Lung (tissue), 12 donors: ENCODE results near the gene CSF1R. TPM values are rescaled to one million over a fixed set of nuclear protein-coding genes. Genes with fewer than 3 reads are reported as not detected.
"Not testable (repeated sequence)": the region's sequence is repeated elsewhere in the genome, so short reads cannot be mapped to it uniquely, and the experiment has no call there.

ENCODE experiments used
- ATAC-seq: fragments of 200-7000 bp; cut with Tn5 transposase; one replicate; pipeline ENCODE4 v1.9.1; 2020; ENCODE audit warnings: moderate number of reproducible peaks; ENCODE audit not compliant: insufficient read depth, low FRiP score
- DNase-seq, 3 donors: peaks; one replicate each; pipeline ENCODE4 v3.0.0-alpha.2; 2013 to 2017
- H3K27ac ChIP-seq, 2 donors: one replicate each; pipeline ENCODE4 v1.5.1; 2013; ENCODE audit warnings: mild to moderate bottlenecking in 2 of 2, moderate library complexity in 2 of 2, control low read depth in 1 of 2, inconsistent platforms in 1 of 2, low read depth in 1 of 2, low read length in 1 of 2
- H3K27me3 ChIP-seq, 3 donors: one replicate each; pipeline ENCODE4 v1.5.1; 2013; ENCODE audit warnings: low read length in 2 of 3; ENCODE audit not compliant: control insufficient read depth in 3 of 3, insufficient read depth in 3 of 3
- H3K36me3 ChIP-seq, 4 donors: one replicate each; pipeline ENCODE4 v1.5.1; 2013; ENCODE audit warnings: low read length in 4 of 4, mild to moderate bottlenecking in 1 of 4, moderate library complexity in 1 of 4; ENCODE audit not compliant: control insufficient read depth in 4 of 4, insufficient read depth in 4 of 4
- H3K4me1 ChIP-seq, 5 donors: one replicate each; pipeline ENCODE4 v1.5.1; 2013; ENCODE audit warnings: low read length in 5 of 5, mild to moderate bottlenecking in 2 of 5, moderate library complexity in 1 of 5; ENCODE audit not compliant: control insufficient read depth in 5 of 5, insufficient read depth in 5 of 5
- H3K4me3 ChIP-seq: one replicate; pipeline ENCODE4 v1.5.1; 2013; ENCODE audit warnings: mild to moderate bottlenecking, control low read depth, moderate library complexity
- H3K9ac ChIP-seq, 2 donors: one replicate each; pipeline ENCODE4 v1.5.1; 2013; ENCODE audit warnings: low read length in 2 of 2, control low read depth in 1 of 2; ENCODE audit not compliant: insufficient read depth in 1 of 2
- H3K9me3 ChIP-seq, 4 donors: one replicate each; pipeline ENCODE4 v1.5.1; 2013; ENCODE audit warnings: low read length in 3 of 4, mild to moderate bottlenecking in 1 of 4, moderate library complexity in 1 of 4; ENCODE audit not compliant: control insufficient read depth in 4 of 4, insufficient read depth in 3 of 4
- WGBS, 2 donors: extraction: QIAGEN DNeasy Blood & Tissue Kit; methylation state at CpG; one replicate each; pipeline ENCODE4 v1.1.7; 2013; 5-methylcytosine and 5-hydroxymethylcytosine counted together
- polyA plus RNA-seq, 2 donors: library from polyadenylated mRNA; stranded (reverse); fragments of 200-250 nt; gene quantifications; one replicate each; pipeline ENCODE4 v1.2.1, GENCODE V29; 2013
- total RNA-seq, 2 donors: library from RNA; depleted of rRNA in 1 of 2; stranded (reverse); fragments of >200 nt in 1 of 2; gene quantifications; one replicate each; pipeline ENCODE4 v1.2.1, GENCODE V29; 2014 to 2021
- TF ChIP-seq, protein P1 (sequence below): IDR thresholded peaks from 2 replicates; pipeline ENCODE4 v1.5.1; 2012; ENCODE audit warnings: mild to moderate bottlenecking; ENCODE audit errors: control extremely low read depth, extremely low read depth
- donor health status: control.
- donor health status: control.
- donor health status: Bipolar disorder and iron deficiency.
- donor health status: healthy.
- donor health status: DM: yes; HTN: yes; CAD: no.

The CSF1R gene
- total and polyA plus RNA-seq, 4 donors = 13.0 to 65.0 (median 40.7) TPM

DNA sequence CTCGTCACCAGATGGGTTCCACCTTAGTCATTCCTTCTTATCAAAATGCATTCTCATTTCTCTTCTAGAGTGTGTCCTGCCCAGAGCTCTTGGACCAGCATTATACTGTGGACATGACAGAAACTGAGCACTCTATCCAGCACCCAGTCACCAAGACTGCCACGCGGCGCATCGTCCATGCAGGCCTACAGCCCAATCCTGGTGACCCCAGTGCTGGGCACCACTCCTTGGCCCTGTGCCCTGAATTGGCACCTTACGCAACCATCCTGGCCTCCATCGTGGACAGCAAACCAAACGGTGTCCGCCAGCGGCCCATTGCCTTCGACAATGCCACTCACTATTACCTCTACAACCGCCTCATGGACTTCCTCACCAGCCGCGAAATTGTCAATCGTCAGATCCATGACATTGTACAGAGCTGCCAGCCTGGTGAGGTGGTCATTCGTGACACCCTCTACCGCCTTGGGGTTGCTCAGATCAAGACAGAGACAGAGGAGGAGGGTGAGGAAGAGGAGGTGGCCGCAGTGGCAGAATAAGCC is 34.6 kb downstream of the CSF1R start:
- Histone ChIP-seq H3K4me3 (no peak overlapping the region), H3K4me1 (no peaks in the 10 kb centered on the region), H3K27ac (no peak overlapping the region), H3K36me3 (peaks cover 16 to 79% (median 50%) of the 10 kb centered on the region in 4 donors), H3K9me3 (peaks cover 0 to 5% (median 0%) of the 10 kb centered on the region in 4 donors), H3K27me3 (no peaks in the 10 kb centered on the region), H3K9ac (no peak overlapping the region)
- DNase-seq (no peak), ATAC-seq (no peak)
- 81 to 85% methylated on average over 18 of the region's 18 CpGs for WGBS, 2 donors
- TF ChIP-seq, protein P1, sequence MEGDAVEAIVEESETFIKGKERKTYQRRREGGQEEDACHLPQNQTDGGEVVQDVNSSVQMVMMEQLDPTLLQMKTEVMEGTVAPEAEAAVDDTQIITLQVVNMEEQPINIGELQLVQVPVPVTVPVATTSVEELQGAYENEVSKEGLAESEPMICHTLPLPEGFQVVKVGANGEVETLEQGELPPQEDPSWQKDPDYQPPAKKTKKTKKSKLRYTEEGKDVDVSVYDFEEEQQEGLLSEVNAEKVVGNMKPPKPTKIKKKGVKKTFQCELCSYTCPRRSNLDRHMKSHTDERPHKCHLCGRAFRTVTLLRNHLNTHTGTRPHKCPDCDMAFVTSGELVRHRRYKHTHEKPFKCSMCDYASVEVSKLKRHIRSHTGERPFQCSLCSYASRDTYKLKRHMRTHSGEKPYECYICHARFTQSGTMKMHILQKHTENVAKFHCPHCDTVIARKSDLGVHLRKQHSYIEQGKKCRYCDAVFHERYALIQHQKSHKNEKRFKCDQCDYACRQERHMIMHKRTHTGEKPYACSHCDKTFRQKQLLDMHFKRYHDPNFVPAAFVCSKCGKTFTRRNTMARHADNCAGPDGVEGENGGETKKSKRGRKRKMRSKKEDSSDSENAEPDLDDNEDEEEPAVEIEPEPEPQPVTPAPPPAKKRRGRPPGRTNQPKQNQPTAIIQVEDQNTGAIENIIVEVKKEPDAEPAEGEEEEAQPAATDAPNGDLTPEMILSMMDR = no peak

DNA sequence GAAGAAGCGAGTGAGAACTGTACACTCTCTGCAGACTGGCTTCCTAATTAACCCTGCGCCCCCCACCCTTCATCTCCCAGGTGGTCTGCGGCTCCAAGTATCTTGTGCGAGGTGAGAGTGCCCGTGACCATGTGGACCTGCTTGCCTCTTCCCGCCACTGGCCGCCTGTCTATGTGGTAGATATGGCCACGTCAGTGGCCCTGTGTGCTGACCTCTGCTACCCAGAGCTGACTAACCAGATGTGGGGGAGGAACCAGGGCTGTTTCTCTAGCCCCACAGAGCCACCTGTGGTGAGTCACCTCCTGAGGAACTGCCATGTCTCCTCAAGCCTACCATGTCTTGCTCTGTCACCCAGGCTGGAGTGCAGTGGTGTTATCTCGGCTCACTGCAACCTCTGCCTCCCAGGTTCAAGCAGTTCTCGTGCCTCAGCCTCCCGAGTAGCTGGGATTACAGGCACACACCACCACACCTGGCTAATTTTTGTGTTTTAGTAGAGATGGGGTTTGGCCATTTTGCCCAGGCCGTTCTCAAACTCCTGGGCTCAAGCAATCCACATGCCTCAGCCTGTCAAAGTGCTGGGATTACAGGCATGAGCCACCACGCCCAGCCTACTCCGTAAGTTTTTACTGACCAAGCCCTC is 36.1 kb downstream of the CSF1R start:
- H3K27me3 ChIP-seq, H3K27ac ChIP-seq, ATAC-seq, H3K9me3 ChIP-seq, DNase-seq, H3K4me3 ChIP-seq, H3K9ac ChIP-seq, H3K4me1 ChIP-seq: not testable (repeated sequence)
- peaks cover 25 to 79% (median 56%) of the 10 kb centered on the region in 4 donors for H3K36me3 ChIP-seq
- 92 to 93% methylated on average over 14 of the region's 14 CpGs for WGBS, 2 donors

DNA sequence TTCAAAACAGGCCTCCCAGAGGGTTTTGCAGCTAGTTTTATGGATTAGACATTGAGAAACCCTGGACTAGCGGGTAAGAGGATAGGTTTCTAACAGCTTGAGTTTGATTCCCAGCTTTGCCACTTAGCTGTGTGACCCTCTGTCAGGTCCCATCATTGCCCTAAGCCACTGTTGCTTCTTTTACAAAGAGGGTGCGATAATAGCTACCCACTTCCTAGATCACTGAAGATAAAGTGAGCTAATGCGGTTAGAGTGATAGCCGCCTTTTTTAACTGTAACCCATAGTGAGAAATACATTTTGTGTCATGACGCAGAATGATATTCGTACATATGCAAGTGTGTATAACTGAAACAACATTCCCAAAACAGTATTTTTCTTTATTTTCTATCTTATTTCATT is 40.3 kb downstream of the CSF1R start:
- no peaks in the 10 kb centered on the region for H3K27me3 ChIP-seq
- no peak overlapping the region for H3K4me3 ChIP-seq
- H3K27ac ChIP-seq = no peak overlapping the region
- no peak overlapping the region for H3K9ac ChIP-seq
- peaks cover 27 to 65% (median 47%) of the 10 kb centered on the region in 4 donors for H3K36me3 ChIP-seq
- peaks cover 4 to 15% (median 8%) of the 10 kb centered on the region in 5 donors for H3K4me1 ChIP-seq
- DNase-seq (no peak), ATAC-seq (no peak)
- WGBS, 2 donors = 72 to 92% methylated on average over 6 of the region's 6 CpGs
- TF ChIP-seq, protein P1 = no peak
- peaks cover 0 to 3% (median 0%) of the 10 kb centered on the region in 4 donors for H3K9me3 ChIP-seq

DNA sequence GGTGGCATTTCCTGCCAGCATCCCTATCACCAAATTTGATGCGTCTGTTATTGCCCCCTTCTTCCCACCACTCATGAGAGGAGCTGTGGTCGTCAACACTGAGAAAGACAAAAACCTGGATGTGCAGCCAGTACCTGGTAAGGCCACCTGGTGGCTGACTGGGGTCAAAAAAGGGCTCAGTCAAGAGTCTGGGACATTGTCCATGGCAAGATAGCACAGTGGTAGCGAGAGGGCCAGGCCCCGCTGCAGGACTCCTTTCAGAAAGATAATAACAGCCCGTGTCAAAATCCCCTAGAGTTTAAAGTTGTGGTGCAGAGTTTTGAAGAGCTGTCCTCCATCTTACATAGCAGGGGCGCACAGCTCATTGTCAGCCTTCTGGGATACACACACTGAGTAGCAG is 40.8 kb downstream of the CSF1R start:
- Histone ChIP-seq H3K36me3 (peaks cover 32 to 64% (median 47%) of the 10 kb centered on the region in 4 donors), H3K9me3 (peaks cover 0 to 3% (median 0%) of the 10 kb centered on the region in 4 donors), H3K9ac (no peak overlapping the region), H3K27me3 (no peaks in the 10 kb centered on the region), H3K4me1 (peaks cover 4 to 15% (median 8%) of the 10 kb centered on the region in 5 donors), H3K27ac (no peak overlapping the region), H3K4me3 (no peak overlapping the region)
- TF ChIP-seq, protein P1 = no peak
- DNase-seq = no peak
- no peak for ATAC-seq
- 90 to 92% methylated on average over 6 of the region's 6 CpGs for WGBS, 2 donors
